ENCODE results near the gene ATAD3B.

The ATAD3B gene

DNA sequence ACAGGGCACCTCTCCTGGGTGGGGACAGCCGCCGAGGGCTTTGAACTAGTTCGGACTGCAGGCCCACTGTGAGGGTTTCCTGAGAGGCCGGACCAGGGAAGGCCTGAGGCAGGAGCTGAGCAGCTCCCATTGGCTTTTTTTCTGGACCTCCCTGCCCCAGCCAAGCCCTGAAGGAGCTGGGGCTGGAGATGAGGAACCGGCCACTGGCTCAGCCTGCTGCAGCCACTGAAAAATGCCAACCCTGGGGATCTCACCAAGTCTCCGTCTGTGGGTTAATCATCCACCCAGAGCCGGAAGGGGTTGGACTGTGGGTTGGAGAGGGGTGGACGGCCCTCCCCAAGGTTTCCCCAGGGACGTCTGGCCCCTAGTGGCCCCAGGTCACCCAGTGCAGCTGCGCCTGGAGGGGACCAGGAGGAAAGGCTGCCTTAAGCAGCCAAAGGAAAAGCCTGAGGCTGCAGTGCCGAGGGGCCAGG is 33.6 kb upstream of the ATAD3B start:
- H3K4me3 ChIP-seq (ENCODE audit: low read depth, low read length, poor library complexity, severe bottlenecking) = no peak overlapping the region
- no peaks in the 10 kb centered on the region for H3K36me3 ChIP-seq (ENCODE audit: insufficient read depth, low read length)
- no peak overlapping the region for H3K27ac ChIP-seq (ENCODE audit: low read depth, low read length, poor library complexity, severe bottlenecking)

DNA sequence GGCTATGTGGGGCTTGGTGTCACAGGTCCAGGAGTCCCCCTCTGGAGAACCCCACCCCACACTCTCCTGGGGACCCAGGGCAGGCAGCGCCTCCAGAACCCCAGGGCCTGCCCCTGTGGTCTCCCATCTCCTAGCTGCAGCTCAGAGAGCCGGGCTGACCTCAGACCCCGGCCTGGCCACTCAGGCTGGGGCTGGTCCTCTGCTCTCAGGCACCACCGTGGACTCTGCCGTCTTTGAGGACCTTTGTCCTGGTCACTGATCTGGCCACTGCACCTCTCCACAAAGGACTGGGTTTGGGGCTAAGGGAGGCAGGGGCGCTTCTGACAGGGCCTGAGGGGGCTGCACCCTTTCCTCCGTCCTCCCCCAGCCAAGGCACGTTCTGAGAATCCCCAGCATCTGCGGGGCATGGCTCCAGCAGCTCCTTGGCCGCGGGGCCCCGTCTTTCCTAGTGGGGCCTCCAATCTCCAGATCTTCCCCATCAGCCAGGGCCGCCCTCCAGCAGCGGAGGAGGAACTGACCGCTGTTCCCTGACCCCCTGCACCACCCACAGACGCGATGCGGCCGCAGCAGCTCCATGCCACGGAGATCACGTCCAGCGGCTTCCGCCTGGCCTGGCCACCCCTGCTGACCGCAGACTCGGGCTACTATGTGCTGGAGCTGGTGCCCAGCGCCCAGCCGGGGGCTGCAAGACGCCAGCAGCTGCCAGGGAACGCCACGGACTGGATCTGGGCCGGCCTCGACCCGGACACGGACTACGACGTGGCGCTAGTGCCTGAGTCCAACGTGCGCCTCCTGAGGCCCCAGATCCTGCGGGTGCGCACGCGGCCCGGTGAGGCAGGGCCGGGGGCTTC is 32.8 kb upstream of the ATAD3B start:
- TF ChIP-seq EZH2 (IDR thresholded peaks at IDR 0.05; ENCODE audit: borderline replicate concordance, low read length) = no peak
- TF ChIP-seq, protein P1, sequence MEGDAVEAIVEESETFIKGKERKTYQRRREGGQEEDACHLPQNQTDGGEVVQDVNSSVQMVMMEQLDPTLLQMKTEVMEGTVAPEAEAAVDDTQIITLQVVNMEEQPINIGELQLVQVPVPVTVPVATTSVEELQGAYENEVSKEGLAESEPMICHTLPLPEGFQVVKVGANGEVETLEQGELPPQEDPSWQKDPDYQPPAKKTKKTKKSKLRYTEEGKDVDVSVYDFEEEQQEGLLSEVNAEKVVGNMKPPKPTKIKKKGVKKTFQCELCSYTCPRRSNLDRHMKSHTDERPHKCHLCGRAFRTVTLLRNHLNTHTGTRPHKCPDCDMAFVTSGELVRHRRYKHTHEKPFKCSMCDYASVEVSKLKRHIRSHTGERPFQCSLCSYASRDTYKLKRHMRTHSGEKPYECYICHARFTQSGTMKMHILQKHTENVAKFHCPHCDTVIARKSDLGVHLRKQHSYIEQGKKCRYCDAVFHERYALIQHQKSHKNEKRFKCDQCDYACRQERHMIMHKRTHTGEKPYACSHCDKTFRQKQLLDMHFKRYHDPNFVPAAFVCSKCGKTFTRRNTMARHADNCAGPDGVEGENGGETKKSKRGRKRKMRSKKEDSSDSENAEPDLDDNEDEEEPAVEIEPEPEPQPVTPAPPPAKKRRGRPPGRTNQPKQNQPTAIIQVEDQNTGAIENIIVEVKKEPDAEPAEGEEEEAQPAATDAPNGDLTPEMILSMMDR (IDR thresholded peaks at IDR 0.05; ENCODE audit: low read length) = no peak
- H3K27me3 ChIP-seq (ENCODE audit: insufficient read depth, low read length) = peaks cover 7% of the 10 kb centered on the region; the same call in 1 of the 2 replicates
- H3K9me3 ChIP-seq (ENCODE audit: low read length) = no peaks in the 10 kb centered on the region
- no peaks in the 10 kb centered on the region for H3K9me2 ChIP-seq (ENCODE audit: low read depth, low read length)
- no peak overlapping the region for H3K9ac ChIP-seq (ENCODE audit: low read length)
- no peak overlapping the region for H3K27ac ChIP-seq (ENCODE audit: low read depth, low read length, poor library complexity, severe bottlenecking)
- no peak overlapping the region for H3K4me3 ChIP-seq (ENCODE audit: low read depth, low read length, poor library complexity, severe bottlenecking)
- H2AFZ ChIP-seq (ENCODE audit: low read length) = no peak overlapping the region
- no peak overlapping the region for H3K4me2 ChIP-seq (ENCODE audit: low read length)
- no peaks in the 10 kb centered on the region for H3F3A ChIP-seq (ENCODE audit: insufficient read depth, low read length)
- no peaks in the 10 kb centered on the region for H4K20me1 ChIP-seq (ENCODE audit: insufficient read depth, low read length)
- no peaks in the 10 kb centered on the region for H3K79me2 ChIP-seq (ENCODE audit: insufficient read depth, low read length)
- H3K36me3 ChIP-seq (ENCODE audit: insufficient read depth, low read length) = no peaks in the 10 kb centered on the region
- no peaks in the 10 kb centered on the region for H3K4me1 ChIP-seq (ENCODE audit: insufficient read depth, low read length, severe bottlenecking)

More for the DNA sequence above, 33.6 kb upstream of the ATAD3B start:
- Histone ChIP-seq H3K4me2 (ENCODE audit: low read length) (no peak overlapping the region), H3K79me2 (ENCODE audit: insufficient read depth, low read length) (no peaks in the 10 kb centered on the region), H3K9me3 (ENCODE audit: low read length) (no peaks in the 10 kb centered on the region), H3F3A (ENCODE audit: insufficient read depth, low read length) (no peaks in the 10 kb centered on the region), H3K9ac (ENCODE audit: low read length) (no peak overlapping the region), H2AFZ (ENCODE audit: low read length) (no peak overlapping the region), H3K4me1 (ENCODE audit: insufficient read depth, low read length, severe bottlenecking) (no peaks in the 10 kb centered on the region), H3K27me3 (ENCODE audit: insufficient read depth, low read length) (peaks cover 7% of the 10 kb centered on the region; the same call in 1 of the 2 replicates), H3K9me2 (ENCODE audit: low read depth, low read length) (no peaks in the 10 kb centered on the region), H4K20me1 (ENCODE audit: insufficient read depth, low read length) (no peaks in the 10 kb centered on the region)
- TF ChIP-seq, protein P1 (IDR thresholded peaks at IDR 0.05; ENCODE audit: low read length) = no peak
- TF ChIP-seq EZH2 (IDR thresholded peaks at IDR 0.05; ENCODE audit: borderline replicate concordance, low read length) = no peak

DNA sequence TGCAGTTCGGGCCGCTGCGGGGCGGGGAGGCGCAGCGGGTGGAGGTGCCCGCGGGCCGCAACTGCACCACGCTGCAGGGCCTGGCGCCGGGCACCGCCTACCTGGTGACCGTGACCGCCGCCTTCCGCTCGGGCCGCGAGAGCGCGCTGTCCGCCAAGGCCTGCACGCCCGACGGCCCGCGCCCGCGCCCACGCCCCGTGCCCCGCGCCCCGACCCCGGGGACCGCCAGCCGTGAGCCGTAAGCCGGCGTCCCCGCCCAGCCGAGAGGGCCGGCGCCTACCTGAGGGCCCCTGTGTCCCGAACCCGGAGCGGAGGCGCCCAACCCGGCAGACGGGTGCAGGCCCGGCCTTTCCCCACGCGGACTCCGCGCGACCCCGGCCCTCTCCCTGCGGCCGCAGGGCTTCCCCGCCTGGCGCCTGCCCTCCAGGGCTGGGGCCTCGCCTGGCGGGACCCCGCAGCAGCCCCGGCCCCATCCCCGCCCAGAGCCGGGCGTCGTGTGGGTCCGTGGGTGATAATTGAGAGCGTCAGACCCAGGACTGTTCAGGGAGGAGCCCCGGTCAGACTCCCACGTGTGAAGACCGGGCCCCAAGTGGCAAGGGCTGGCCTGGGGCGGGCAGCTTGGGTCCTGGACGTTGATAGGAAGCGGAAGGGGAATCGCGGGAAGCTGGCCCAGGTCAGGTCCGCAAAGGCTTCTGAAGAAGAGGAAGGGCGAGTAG is 31.9 kb upstream of the ATAD3B start:
- no peaks in the 10 kb centered on the region for H3K79me2 ChIP-seq (ENCODE audit: insufficient read depth, low read length)
- no peaks in the 10 kb centered on the region for H3K36me3 ChIP-seq (ENCODE audit: insufficient read depth, low read length)
- H3F3A ChIP-seq (ENCODE audit: insufficient read depth, low read length) = no peaks in the 10 kb centered on the region
- no peak overlapping the region for H3K27ac ChIP-seq (ENCODE audit: low read depth, low read length, poor library complexity, severe bottlenecking)
- peaks cover 6% of the 10 kb centered on the region; the same call in 1 of the 2 replicates for H3K27me3 ChIP-seq (ENCODE audit: insufficient read depth, low read length)
- no peaks in the 10 kb centered on the region for H3K4me1 ChIP-seq (ENCODE audit: insufficient read depth, low read length, severe bottlenecking)
- TF ChIP-seq, protein P1 (IDR thresholded peaks at IDR 0.05; ENCODE audit: low read length) = no peak
- TF ChIP-seq EZH2 (IDR thresholded peaks at IDR 0.05; ENCODE audit: borderline replicate concordance, low read length) = no peak
- H4K20me1 ChIP-seq (ENCODE audit: insufficient read depth, low read length) = no peaks in the 10 kb centered on the region
- H3K4me2 ChIP-seq (ENCODE audit: low read length) = no peak overlapping the region
- H3K9me3 ChIP-seq (ENCODE audit: low read length) = no peaks in the 10 kb centered on the region
- H3K9me2 ChIP-seq (ENCODE audit: low read depth, low read length) = no peaks in the 10 kb centered on the region
- H3K4me3 ChIP-seq (ENCODE audit: low read depth, low read length, poor library complexity, severe bottlenecking) = no peak overlapping the region
- H3K9ac ChIP-seq (ENCODE audit: low read length) = no peak overlapping the region
- H2AFZ ChIP-seq (ENCODE audit: low read length) = no peak overlapping the region

All from OCI-LY1 (cell line).